Effector memory CD4-positive, alpha-beta T cell (primary cell): ENCODE measurements around the gene WDPCP.
"Not testable (repeated sequence)": the region's sequence is repeated elsewhere in the genome, so short reads cannot be mapped to it uniquely, and the experiment has no call there.

Experiments
- DNase-seq, 3 donors: peaks; one replicate each; pipeline ENCODE4 v3.0.0-alpha.2; 2020
- H3K27ac ChIP-seq: 2 replicates; pipeline ENCODE4 v1.7.0; 2013; ENCODE audit warnings: mild to moderate bottlenecking, low read length, moderate library complexity; ENCODE audit not compliant: insufficient read depth, poor library complexity, severe bottlenecking
- H3K27me3 ChIP-seq: replicated peaks from 2 replicates; pipeline ENCODE4 v1.7.0; 2013; ENCODE audit warnings: mild to moderate bottlenecking, low read length; ENCODE audit not compliant: insufficient read depth, control insufficient read depth, poor library complexity, severe bottlenecking
- H3K36me3 ChIP-seq: 2 replicates; pipeline ENCODE4 v1.7.0; 2013; ENCODE audit warnings: mild to moderate bottlenecking, low read length, moderate library complexity; ENCODE audit not compliant: control insufficient read depth, insufficient read depth
- H3K4me1 ChIP-seq: 2 replicates; pipeline ENCODE4 v1.7.0; 2013; ENCODE audit warnings: low read length, mild to moderate bottlenecking; ENCODE audit not compliant: control insufficient read depth, insufficient read depth, poor library complexity, severe bottlenecking
- H3K4me3 ChIP-seq: 2 replicates; pipeline ENCODE4 v1.7.0; 2013; ENCODE audit warnings: low read length, low read depth, mild to moderate bottlenecking; ENCODE audit not compliant: insufficient read depth, poor library complexity, severe bottlenecking
- H3K9me3 ChIP-seq: 2 replicates; pipeline ENCODE4 v1.7.0; 2013; ENCODE audit warnings: mild to moderate bottlenecking, low read length, moderate library complexity; ENCODE audit not compliant: control insufficient read depth

WDPCP gene

DNA sequence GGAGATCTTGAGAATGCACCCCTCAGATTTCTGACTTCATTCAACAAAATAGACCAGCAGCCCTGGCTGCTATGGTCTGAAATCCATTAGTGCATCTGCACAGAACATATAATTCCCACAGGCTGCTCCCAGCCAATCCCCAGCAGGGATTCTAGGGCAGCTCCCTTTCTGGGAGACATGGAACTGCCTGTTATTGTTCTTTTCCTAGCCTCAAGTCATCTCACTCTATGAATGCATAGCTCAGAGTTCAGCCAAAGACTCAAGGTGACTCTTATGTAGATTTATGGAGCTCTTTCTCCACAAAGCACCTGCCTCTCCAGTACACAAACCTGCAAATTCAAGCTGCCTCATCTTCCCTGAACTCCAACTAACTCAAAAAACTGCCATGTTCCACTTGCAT, 241.9 kb downstream of the WDPCP start:
- peaks cover 8% of the 10 kb centered on the region for H3K9me3 ChIP-seq
- no peak overlapping the region for H3K27ac ChIP-seq
- H3K36me3 ChIP-seq = no peaks in the 10 kb centered on the region
- no peaks in the 10 kb centered on the region for H3K27me3 ChIP-seq
- no peak for DNase-seq
- H3K4me1 ChIP-seq = no peaks in the 10 kb centered on the region
- no peak overlapping the region for H3K4me3 ChIP-seq

GRCh38 chr2:63345285-63345633, 243.0 kb downstream of the WDPCP start:
- no peaks in the 10 kb centered on the region for H3K36me3 ChIP-seq
- no peak overlapping the region for H3K27ac ChIP-seq
- no peak overlapping the region for H3K4me3 ChIP-seq
- H3K9me3 ChIP-seq = peaks cover 8% of the 10 kb centered on the region
- no peaks in the 10 kb centered on the region for H3K27me3 ChIP-seq
- H3K4me1 ChIP-seq = no peaks in the 10 kb centered on the region
- DNase-seq = no peak

DNA sequence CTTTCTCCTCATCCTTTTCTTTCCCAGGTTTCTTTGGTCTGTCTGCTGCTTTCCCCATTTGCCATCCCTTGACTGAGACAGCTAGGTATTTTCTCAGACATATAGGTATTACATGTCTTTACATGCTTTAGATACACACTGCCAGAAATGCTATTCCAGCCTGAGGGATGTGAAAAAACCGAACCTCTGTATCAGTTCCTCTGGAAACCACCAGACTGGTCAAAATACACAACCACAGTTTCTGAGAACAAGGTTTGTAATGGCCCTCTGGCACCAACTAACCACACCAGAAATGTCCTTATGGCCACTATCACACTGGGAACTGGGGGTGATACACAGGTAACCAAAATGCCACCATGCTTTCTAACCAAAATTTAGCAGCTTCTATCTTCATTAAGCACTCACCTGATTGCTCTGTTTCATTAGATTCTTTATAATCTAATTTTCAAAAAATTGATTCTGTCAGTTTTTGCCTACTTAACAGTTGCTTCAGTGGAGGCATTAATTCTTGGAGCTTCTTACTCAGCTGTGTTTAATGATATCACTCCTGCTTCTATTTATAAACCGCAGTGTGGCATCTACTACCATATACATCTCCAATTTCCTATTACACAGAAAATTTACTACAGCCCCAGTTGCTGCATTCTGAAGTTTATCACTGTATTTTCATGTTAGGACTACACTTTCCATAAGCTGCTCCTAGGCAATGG, 243.5 kb downstream of the WDPCP start:
- no peaks in the 10 kb centered on the region for H3K36me3 ChIP-seq
- no peak for DNase-seq

DNA sequence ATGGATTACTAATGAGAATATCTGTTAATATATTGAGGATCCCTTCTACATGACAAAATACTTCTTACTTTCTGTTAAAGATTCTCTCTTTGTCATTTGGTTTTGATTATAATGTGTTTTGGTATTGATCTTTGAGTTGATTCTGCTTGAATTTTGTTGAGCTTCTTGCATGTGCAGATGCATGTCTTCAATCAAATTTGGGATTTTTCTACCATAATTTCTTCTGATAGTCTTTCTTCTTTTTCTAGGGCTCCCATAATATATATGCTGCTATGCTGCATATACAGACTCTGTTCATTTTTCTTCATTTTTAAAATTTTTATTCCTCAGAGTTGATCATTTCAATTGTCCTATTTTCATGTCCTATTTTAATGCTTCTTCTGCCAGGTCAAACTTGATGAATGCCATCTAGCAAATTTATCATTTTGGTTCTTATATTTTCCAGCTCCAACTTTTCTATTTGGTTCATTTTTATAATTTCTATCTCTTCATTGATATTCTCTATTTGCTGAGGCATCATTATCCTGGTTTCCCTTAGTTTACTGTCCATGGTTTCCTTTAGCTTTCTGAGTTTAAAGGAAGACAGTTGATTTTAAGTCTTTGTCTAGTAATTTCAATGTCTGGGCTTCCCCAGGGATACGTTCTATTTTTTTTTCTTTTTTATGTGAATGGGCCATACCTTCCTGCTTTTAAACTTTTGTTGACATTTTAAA, 244.7 kb downstream of the WDPCP start:
- Histone ChIP-seq H3K36me3 (no peaks in the 10 kb centered on the region), H3K4me3 (no peak overlapping the region), H3K9me3 (peaks cover 8% of the 10 kb centered on the region), H3K27me3 (no peaks in the 10 kb centered on the region), H3K27ac (no peak overlapping the region), H3K4me1 (no peaks in the 10 kb centered on the region)
- no peak for DNase-seq

More for the DNA sequence above, 243.5 kb downstream of the WDPCP start:
- H3K27ac ChIP-seq = no peak overlapping the region
- no peaks in the 10 kb centered on the region for H3K27me3 ChIP-seq
- H3K9me3 ChIP-seq = peaks cover 8% of the 10 kb centered on the region
- H3K4me3 ChIP-seq = no peak overlapping the region
- H3K4me1 ChIP-seq = no peaks in the 10 kb centered on the region

GRCh38 chr2:63340443-63340842, 247.8 kb downstream of the WDPCP start:
- DNase-seq = no peak
- no peak overlapping the region for H3K4me3 ChIP-seq
- no peaks in the 10 kb centered on the region for H3K27me3 ChIP-seq
- H3K4me1 ChIP-seq = no peaks in the 10 kb centered on the region
- H3K27ac ChIP-seq = no peak overlapping the region
- H3K36me3 ChIP-seq = no peaks in the 10 kb centered on the region
- peaks cover 8% of the 10 kb centered on the region for H3K9me3 ChIP-seq

- H3K9me3 ChIP-seq = no peaks in the 10 kb centered on the region
- H3K36me3 ChIP-seq = no peaks in the 10 kb centered on the region
- no peak overlapping the region for H3K4me3 ChIP-seq
- H3K27ac ChIP-seq = no peak overlapping the region
- DNase-seq = no peak
- no peaks in the 10 kb centered on the region for H3K27me3 ChIP-seq
- H3K4me1 ChIP-seq = no peaks in the 10 kb centered on the region
These were observed 253.4 kb downstream of the WDPCP start for GRCh38 chr2:63334910-63335309.

- H3K36me3 ChIP-seq = no peaks in the 10 kb centered on the region
- H3K27me3 ChIP-seq = no peaks in the 10 kb centered on the region
- H3K9me3 ChIP-seq = no peaks in the 10 kb centered on the region
- no peak for DNase-seq
- H3K27ac ChIP-seq = no peak overlapping the region
- no peak overlapping the region for H3K4me3 ChIP-seq
- H3K4me1 ChIP-seq = no peaks in the 10 kb centered on the region
These were observed 261.8 kb downstream of the WDPCP start for GRCh38 chr2:63326473-63326872.

DNA sequence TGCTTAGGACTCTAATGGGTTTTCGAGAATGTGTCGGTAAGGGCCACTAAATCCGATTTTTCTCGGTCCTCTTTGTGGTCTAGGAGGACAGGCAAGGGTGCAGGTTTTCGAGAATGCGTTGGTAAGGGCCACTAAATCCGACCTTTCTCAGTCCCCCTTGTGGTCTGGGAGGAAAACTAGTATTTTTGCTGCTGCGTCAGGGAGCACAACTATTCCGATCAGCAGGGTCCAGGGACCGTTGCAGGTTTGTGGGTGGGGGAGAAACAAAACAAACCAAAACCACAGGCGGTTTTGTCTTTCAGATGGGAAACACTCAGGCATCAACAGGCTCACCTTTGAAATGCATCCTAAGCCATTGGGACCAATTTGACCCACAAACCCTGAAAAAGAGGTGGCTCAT, 264.6 kb downstream of the WDPCP start:
- H3K27me3 ChIP-seq, DNase-seq, H3K36me3 ChIP-seq, H3K4me1 ChIP-seq, H3K4me3 ChIP-seq, H3K9me3 ChIP-seq, H3K27ac ChIP-seq: not testable (repeated sequence)

GRCh38 chr2:63321973-63322372, 266.3 kb downstream of the WDPCP start:
- H3K4me3 ChIP-seq, H3K36me3 ChIP-seq, DNase-seq, H3K4me1 ChIP-seq, H3K27me3 ChIP-seq, H3K27ac ChIP-seq, H3K9me3 ChIP-seq: not testable (repeated sequence)

- Histone ChIP-seq H3K27me3 (no peaks in the 10 kb centered on the region), H3K9me3 (no peaks in the 10 kb centered on the region), H3K4me3 (no peak overlapping the region), H3K36me3 (no peaks in the 10 kb centered on the region), H3K27ac (no peak overlapping the region), H3K4me1 (no peaks in the 10 kb centered on the region)
- DNase-seq = no peak
These were observed 267.6 kb downstream of the WDPCP start for GRCh38 chr2:63320669-63321068.
